Panc1 (cell line): ENCODE measurements around the gene AMBRA1. TPM values are rescaled to one million over a fixed set of nuclear protein-coding genes. Genes with fewer than 3 reads are reported as not detected.

Experiments
- ATAC-seq: fragments of 200-7000 bp; cut with Tn5 transposase; 2 replicates; pipeline ENCODE4 v1.9.1; 2020; ENCODE audit warnings: mild to moderate bottlenecking, moderate library complexity
- Bru-seq: library from RNA; stranded (reverse); fragments of 400-500 nt; gene quantifications from one replicate; lab custom pipeline; 2021; lab: Mats Ljungman, UMichigan
- BruChase-seq, 2 experiments: library from RNA; stranded (reverse); fragments of 400-500 nt; gene quantifications; one replicate each; lab custom pipeline; 2021; lab: Mats Ljungman, UMichigan
- BruUV-seq: library from RNA; stranded (reverse); fragments of 400-500 nt; replicated peaks from 2 replicates; lab custom pipeline; 2021; lab: Mats Ljungman, UMichigan
- CTCF ChIA-PET: fragments of 300-600 bp; sonication (Branson Sonifier 250); formaldehyde crosslinking; loops from one replicate; lab custom pipeline; 2022; ENCODE audit warnings: antibody characterized with exemption; lab: Charles Lee
- POLR2A ChIA-PET: fragments of 300-600 bp; sonication (Branson Sonifier 250); formaldehyde crosslinking; loops from one replicate; lab custom pipeline; 2022; ENCODE audit warnings: antibody characterized with exemption; lab: Charles Lee
- DNase-seq: peaks from one replicate; pipeline ENCODE4 v3.0.0-alpha.2; 2010; ENCODE audit warnings: low read depth, low spot score
- H3K27ac ChIP-seq: 2 replicates; pipeline ENCODE4 v1.5.1; 2011; ENCODE audit warnings: mild to moderate bottlenecking, low read length, inconsistent platforms
- H3K27me3 ChIP-seq: fragments of 200-500 bp; sonication (Bioruptor generic); 2 replicates; pipeline ENCODE4 v1.6.0; 2014; ENCODE audit warnings: low read length, inconsistent platforms; ENCODE audit not compliant: control insufficient read depth, insufficient read depth
- H3K36me3 ChIP-seq: fragments of 200-500 bp; sonication (Bioruptor generic); 2 replicates; pipeline ENCODE4 v1.5.1; 2014; ENCODE audit warnings: inconsistent platforms, mild to moderate bottlenecking, low read length, moderate library complexity; ENCODE audit not compliant: control insufficient read depth, insufficient read depth
- H3K4me1 ChIP-seq: 2 replicates; pipeline ENCODE4 v1.5.1; 2011; ENCODE audit warnings: inconsistent platforms, mild to moderate bottlenecking, low read length, moderate library complexity; ENCODE audit not compliant: control insufficient read depth, insufficient read depth
- H3K4me3 ChIP-seq, 2 experiments: 2 replicates each; pipeline ENCODE4 v1.5.1; 2011 to 2012; ENCODE audit warnings: low read depth in 2 of 2, low read length in 2 of 2, mild to moderate bottlenecking in 2 of 2, inconsistent platforms in 1 of 2, moderate library complexity in 1 of 2
- H3K9me3 ChIP-seq: fragments of 200-500 bp; sonication (Bioruptor generic); 2 replicates; pipeline ENCODE4 v1.5.1; 2014; ENCODE audit warnings: low read depth, mild to moderate bottlenecking, inconsistent platforms, low read length, moderate library complexity; ENCODE audit not compliant: control insufficient read depth, insufficient read depth
- POLR2AphosphoS5 ChIP-seq: IDR thresholded peaks from 2 replicates; pipeline ENCODE4 v1.6.1; 2012; ENCODE audit warnings: mild to moderate bottlenecking, low read depth, low read length, moderate library complexity
- SIN3A ChIP-seq: IDR thresholded peaks from 2 replicates; pipeline ENCODE4 v1.6.1; 2012; ENCODE audit warnings: low read depth, mild to moderate bottlenecking, low read length, moderate library complexity, borderline replicate concordance; ENCODE audit not compliant: insufficient read depth
- TCF7L2 ChIP-seq: IDR thresholded peaks from 2 replicates; pipeline ENCODE4 v1.6.1; 2011; ENCODE audit warnings: mild to moderate bottlenecking, low read depth, low read length, inconsistent platforms
- in situ Hi-C: cut with HindIII; loops from 2 replicates; pipeline ENCODE4 v1.10.0; 2016; ENCODE audit warnings: low sequenced_read_pairs, low pct_unique_long_range_greater_than_20kb
- intact Hi-C: fragments of 100-400 bp; cut with micrococcal nuclease; formaldehyde crosslinking; loops from one replicate; pipeline ENCODE4 v1.10.0; 2022; ENCODE audit not compliant: unreplicated experiment
- long read RNA-seq: library from polyadenylated mRNA; unstranded; transcript quantifications from one replicate; pipeline ENCODE4 v2.0.0, GENCODE V29; 2021; ENCODE audit not compliant: unreplicated experiment
- polyA plus RNA-seq: library from polyadenylated mRNA; unstranded; fragments of >200 nt; gene quantifications from one replicate; pipeline ENCODE4 v1.2.1, GENCODE V29; 2012; ENCODE audit warnings: missing spikeins; ENCODE audit not compliant: insufficient read length
- total RNA-seq: library from RNA; stranded (reverse); gene quantifications from one replicate; pipeline ENCODE4 v1.2.1, GENCODE V29; 2021; ENCODE audit not compliant: unreplicated experiment
- TF ChIP-seq, protein P1 (sequence below), 2 experiments: IDR thresholded peaks; 2 replicates each; pipeline ENCODE4 v1.6.1; 2011 to 2012; ENCODE audit warnings: low read depth in 2 of 2, control low read depth in 1 of 2, low read length in 1 of 2, mild to moderate bottlenecking in 1 of 2, moderate library complexity in 1 of 2; ENCODE audit not compliant: insufficient read depth in 1 of 2
- TF ChIP-seq, protein P2 (sequence below): fragments of 450-650 bp; IDR thresholded peaks from 2 replicates; pipeline ENCODE4 v1.5.1; 2017; ENCODE audit warnings: mild to moderate bottlenecking

The AMBRA1 gene
- total RNA-seq (40.0 TPM), Bru-seq, nascent RNA (percentile 87 among the genes with signal in this experiment), BruChase-seq, experiment 1, labeled RNA remaining after a 2-hour chase (percentile 72 among the genes with signal in this experiment), BruChase-seq, experiment 2, labeled RNA remaining after a 6-hour chase (percentile 74 among the genes with signal in this experiment)
- 39.3 TPM for polyA plus RNA-seq
- long read RNA-seq, full-length matches to known transcripts: 3 of 47 reads
- long read RNA-seq, partial matches to known transcripts: 20 of 47 reads
- long read RNA-seq, other reads (novel, unspliced or antisense): 24 of 47 reads

DNA sequence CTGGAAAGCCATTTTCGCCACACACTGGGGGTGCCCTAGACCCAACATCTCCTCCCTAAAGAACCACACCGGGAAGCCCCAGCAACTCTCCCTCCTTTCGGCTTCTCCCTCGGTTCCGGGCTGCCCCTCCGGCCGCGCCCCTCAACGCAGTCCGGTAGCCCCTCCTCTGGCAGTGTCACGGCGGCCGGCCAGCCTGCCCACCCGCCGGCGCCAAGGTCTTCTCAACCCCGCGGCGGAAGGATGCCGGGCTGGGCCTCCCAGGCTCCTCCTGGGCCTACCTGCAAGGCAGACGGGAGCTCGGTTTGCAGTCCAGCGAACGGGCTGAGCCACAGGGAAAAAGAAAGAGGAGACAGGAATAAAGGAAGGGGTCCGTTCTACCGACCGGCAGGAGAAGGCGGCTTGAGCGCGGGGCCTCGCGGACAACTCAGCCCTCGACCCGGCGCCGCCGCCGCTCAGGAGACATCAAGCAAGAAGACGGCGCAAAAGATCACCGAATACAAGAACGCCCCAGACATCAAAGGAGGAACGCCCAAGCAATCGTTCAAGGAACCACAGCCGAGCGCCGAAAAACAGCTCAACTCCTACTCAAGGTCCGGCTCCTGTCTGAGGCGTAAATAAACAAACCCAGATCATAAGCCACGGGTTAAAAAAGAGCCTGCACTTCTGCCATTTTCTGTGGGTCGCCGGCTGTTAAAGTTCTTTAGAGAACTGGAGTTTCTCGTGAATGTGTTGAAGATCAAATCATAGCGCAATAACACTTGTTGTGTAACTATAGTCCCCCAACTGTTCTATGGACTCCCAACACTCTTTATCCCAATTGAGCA is at the start of gene AMBRA1:
AMBRA1 (minus strand) TSS at position 474 of the 824 bp plus-strand sequence. CDS start 45,643 bp downstream, outside the sequence.
- Histone ChIP-seq H3K4me1 (peaks cover 33% of the 10 kb centered on the region), H3K36me3 (no peaks in the 10 kb centered on the region; the same call in 1 of the 2 replicates), H3K27me3 (no peaks in the 10 kb centered on the region), H3K4me3 (peak within 1 kb of the TSS; percentile 89 to 99), H3K27ac (peak within 1 kb of the TSS; percentile 97), H3K9me3 (no peaks in the 10 kb centered on the region)
- ChIA-PET POLR2A (interaction anchor here (0.6 kb wide), 1 partner anchor 14 kb away, joined by 13 read pairs; no protein-coding TSS in a partner anchor), CTCF (interaction anchor here (0.6 to 1.0 kb wide), 2 partner anchors 19 to 462 kb away, joined by 3 to 5 read pairs; no protein-coding TSS in a partner anchor)
- TF ChIP-seq, protein P1, sequence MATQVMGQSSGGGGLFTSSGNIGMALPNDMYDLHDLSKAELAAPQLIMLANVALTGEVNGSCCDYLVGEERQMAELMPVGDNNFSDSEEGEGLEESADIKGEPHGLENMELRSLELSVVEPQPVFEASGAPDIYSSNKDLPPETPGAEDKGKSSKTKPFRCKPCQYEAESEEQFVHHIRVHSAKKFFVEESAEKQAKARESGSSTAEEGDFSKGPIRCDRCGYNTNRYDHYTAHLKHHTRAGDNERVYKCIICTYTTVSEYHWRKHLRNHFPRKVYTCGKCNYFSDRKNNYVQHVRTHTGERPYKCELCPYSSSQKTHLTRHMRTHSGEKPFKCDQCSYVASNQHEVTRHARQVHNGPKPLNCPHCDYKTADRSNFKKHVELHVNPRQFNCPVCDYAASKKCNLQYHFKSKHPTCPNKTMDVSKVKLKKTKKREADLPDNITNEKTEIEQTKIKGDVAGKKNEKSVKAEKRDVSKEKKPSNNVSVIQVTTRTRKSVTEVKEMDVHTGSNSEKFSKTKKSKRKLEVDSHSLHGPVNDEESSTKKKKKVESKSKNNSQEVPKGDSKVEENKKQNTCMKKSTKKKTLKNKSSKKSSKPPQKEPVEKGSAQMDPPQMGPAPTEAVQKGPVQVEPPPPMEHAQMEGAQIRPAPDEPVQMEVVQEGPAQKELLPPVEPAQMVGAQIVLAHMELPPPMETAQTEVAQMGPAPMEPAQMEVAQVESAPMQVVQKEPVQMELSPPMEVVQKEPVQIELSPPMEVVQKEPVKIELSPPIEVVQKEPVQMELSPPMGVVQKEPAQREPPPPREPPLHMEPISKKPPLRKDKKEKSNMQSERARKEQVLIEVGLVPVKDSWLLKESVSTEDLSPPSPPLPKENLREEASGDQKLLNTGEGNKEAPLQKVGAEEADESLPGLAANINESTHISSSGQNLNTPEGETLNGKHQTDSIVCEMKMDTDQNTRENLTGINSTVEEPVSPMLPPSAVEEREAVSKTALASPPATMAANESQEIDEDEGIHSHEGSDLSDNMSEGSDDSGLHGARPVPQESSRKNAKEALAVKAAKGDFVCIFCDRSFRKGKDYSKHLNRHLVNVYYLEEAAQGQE (IDR thresholded peaks at IDR 0.05; ENCODE audit: insufficient read depth in 1 of 2, low read depth in 2 of 2, low read length in 1 of 2): no peak
- TF ChIP-seq POLR2AphosphoS5: peak; percentile 77
- TF ChIP-seq SIN3A: peak; percentile 75; the same call in 1 of the 2 replicates
- peak; percentile 70; the same call in 1 of the 2 replicates for TF ChIP-seq TCF7L2
- DNase-seq (peak; percentile 92), ATAC-seq (peak; percentile 91)
- intact Hi-C loops: no loop called here
- BruUV-seq: no TSS peak
- in situ Hi-C loops: no loop called here

DNA sequence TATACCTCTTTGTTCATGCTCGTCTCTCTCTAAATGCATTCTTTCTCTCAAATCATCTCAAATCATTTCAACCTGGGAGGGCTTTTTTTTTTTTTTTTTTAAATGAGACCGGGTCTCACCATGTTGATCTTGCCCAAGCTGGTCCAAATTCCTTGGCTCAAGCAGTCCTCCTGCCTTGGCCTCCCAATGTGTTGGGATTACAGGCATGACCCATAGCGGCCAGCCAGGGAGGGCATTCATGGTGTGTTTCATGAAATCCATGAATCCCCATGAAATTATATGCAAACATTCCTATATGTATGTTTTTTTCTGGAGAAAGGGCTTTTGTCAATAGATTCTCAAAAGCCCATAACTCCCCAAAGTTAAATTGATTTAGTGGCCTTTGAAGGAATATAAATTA is 49.7 kb upstream of the AMBRA1 start:
- intact Hi-C loops (no loop called here), in situ Hi-C loops (no loop called here)
- POLR2A ChIA-PET: no interaction called here
- CTCF ChIA-PET: interaction anchor here (0.6 kb wide), 1 partner anchor 519 kb away, joined by 3 read pairs; no protein-coding TSS in a partner anchor
- no peaks in the 10 kb centered on the region for H3K9me3 ChIP-seq
- no peaks in the 10 kb centered on the region for H3K27me3 ChIP-seq
- H3K4me1 ChIP-seq: no peaks in the 10 kb centered on the region; the same call in 1 of the 2 replicates
- TF ChIP-seq SIN3A (no peak), POLR2AphosphoS5 (no peak), TCF7L2 (no peak)
- TF ChIP-seq, protein P1 (IDR thresholded peaks at IDR 0.05; ENCODE audit: insufficient read depth in 1 of 2, low read depth in 2 of 2, low read length in 1 of 2): no peak
- TF ChIP-seq, protein P2, sequence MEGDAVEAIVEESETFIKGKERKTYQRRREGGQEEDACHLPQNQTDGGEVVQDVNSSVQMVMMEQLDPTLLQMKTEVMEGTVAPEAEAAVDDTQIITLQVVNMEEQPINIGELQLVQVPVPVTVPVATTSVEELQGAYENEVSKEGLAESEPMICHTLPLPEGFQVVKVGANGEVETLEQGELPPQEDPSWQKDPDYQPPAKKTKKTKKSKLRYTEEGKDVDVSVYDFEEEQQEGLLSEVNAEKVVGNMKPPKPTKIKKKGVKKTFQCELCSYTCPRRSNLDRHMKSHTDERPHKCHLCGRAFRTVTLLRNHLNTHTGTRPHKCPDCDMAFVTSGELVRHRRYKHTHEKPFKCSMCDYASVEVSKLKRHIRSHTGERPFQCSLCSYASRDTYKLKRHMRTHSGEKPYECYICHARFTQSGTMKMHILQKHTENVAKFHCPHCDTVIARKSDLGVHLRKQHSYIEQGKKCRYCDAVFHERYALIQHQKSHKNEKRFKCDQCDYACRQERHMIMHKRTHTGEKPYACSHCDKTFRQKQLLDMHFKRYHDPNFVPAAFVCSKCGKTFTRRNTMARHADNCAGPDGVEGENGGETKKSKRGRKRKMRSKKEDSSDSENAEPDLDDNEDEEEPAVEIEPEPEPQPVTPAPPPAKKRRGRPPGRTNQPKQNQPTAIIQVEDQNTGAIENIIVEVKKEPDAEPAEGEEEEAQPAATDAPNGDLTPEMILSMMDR: no peak
- no TSS peak for BruUV-seq
- no peaks in the 10 kb centered on the region; the same call in 1 of the 2 replicates for H3K36me3 ChIP-seq
- H3K4me3 ChIP-seq: no peak overlapping the region
- no peak for DNase-seq
- no peak overlapping the region for H3K27ac ChIP-seq
- no peak for ATAC-seq
